Measurements from ENCODE around the gene PIP5K1B.

Gene PIP5K1B

GRCh38 chr9:68709291-68710110 is 4.5 kb downstream of the PIP5K1B start:
- Histone ChIP-seq H3K9me2 (replicated peaks; ENCODE audit: control insufficient read depth, low read length) (no peaks in the 10 kb centered on the region), H3K4me1 (ENCODE audit: control insufficient read depth, low read length) (peaks cover 13% of the 10 kb centered on the region), H3F3A (ENCODE audit: control insufficient read depth, insufficient read depth) (no peaks in the 10 kb centered on the region), H4K20me1 (ENCODE audit: control insufficient read depth, insufficient read depth, low read depth, low read length) (no peaks in the 10 kb centered on the region), H3K4me2 (ENCODE audit: low read length) (no peak overlapping the region), H3K36me3 (ENCODE audit: control insufficient read depth, low read length) (no peaks in the 10 kb centered on the region), H3K9me3 (ENCODE audit: control insufficient read depth, insufficient read depth, low read length) (no peaks in the 10 kb centered on the region), H3K27ac (ENCODE audit: low read depth, low read length) (no peak overlapping the region), H3K79me2 (ENCODE audit: control insufficient read depth, low read length) (no peaks in the 10 kb centered on the region), H3K27me3 (ENCODE audit: control insufficient read depth, low read length) (peaks cover 50% of the 10 kb centered on the region), H3K4me3 (ENCODE audit: low read length) (no peak overlapping the region)
- TF ChIP-seq EZH2phosphoT487 (IDR thresholded peaks at IDR 0.05; ENCODE audit: borderline replicate concordance, low read length) (no peak), CTCF (IDR thresholded peaks at IDR 0.05; ENCODE audit: low read depth, low read length, poor library complexity, severe bottlenecking) (no peak)

GRCh38 chr9:68710111-68710471 is 5.1 kb downstream of the PIP5K1B start:
- TF ChIP-seq CTCF (IDR thresholded peaks at IDR 0.05; ENCODE audit: low read depth, low read length, poor library complexity, severe bottlenecking) (no peak), EZH2phosphoT487 (IDR thresholded peaks at IDR 0.05; ENCODE audit: borderline replicate concordance, low read length) (no peak)
- Histone ChIP-seq H3K36me3 (ENCODE audit: control insufficient read depth, low read length) (no peaks in the 10 kb centered on the region), H3F3A (ENCODE audit: control insufficient read depth, insufficient read depth) (no peaks in the 10 kb centered on the region), H3K4me3 (ENCODE audit: low read length) (no peak overlapping the region), H3K4me1 (ENCODE audit: control insufficient read depth, low read length) (peaks cover 13% of the 10 kb centered on the region), H3K27me3 (ENCODE audit: control insufficient read depth, low read length) (peaks cover 47% of the 10 kb centered on the region), H3K9me2 (replicated peaks; ENCODE audit: control insufficient read depth, low read length) (no peaks in the 10 kb centered on the region), H3K27ac (ENCODE audit: low read depth, low read length) (no peak overlapping the region), H3K9me3 (ENCODE audit: control insufficient read depth, insufficient read depth, low read length) (no peaks in the 10 kb centered on the region), H3K79me2 (ENCODE audit: control insufficient read depth, low read length) (no peaks in the 10 kb centered on the region), H3K4me2 (ENCODE audit: low read length) (no peak overlapping the region), H4K20me1 (ENCODE audit: control insufficient read depth, insufficient read depth, low read depth, low read length) (no peaks in the 10 kb centered on the region)

- no peak for TF ChIP-seq EZH2phosphoT487 (IDR thresholded peaks at IDR 0.05; ENCODE audit: borderline replicate concordance, low read length)
- TF ChIP-seq CTCF (IDR thresholded peaks at IDR 0.05; ENCODE audit: low read depth, low read length, poor library complexity, severe bottlenecking) = no peak
- Histone ChIP-seq H3K4me2 (ENCODE audit: low read length) (no peak overlapping the region), H3K4me3 (ENCODE audit: low read length) (no peak overlapping the region), H3K27ac (ENCODE audit: low read depth, low read length) (no peak overlapping the region), H3K4me1 (ENCODE audit: control insufficient read depth, low read length) (peaks cover 7% of the 10 kb centered on the region), H3K9me3 (ENCODE audit: control insufficient read depth, insufficient read depth, low read length) (no peaks in the 10 kb centered on the region), H3K36me3 (ENCODE audit: control insufficient read depth, low read length) (no peaks in the 10 kb centered on the region), H3K9me2 (replicated peaks; ENCODE audit: control insufficient read depth, low read length) (no peaks in the 10 kb centered on the region), H4K20me1 (ENCODE audit: control insufficient read depth, insufficient read depth, low read depth, low read length) (no peaks in the 10 kb centered on the region), H3F3A (ENCODE audit: control insufficient read depth, insufficient read depth) (no peaks in the 10 kb centered on the region), H3K27me3 (ENCODE audit: control insufficient read depth, low read length) (peaks cover 46% of the 10 kb centered on the region), H3K79me2 (ENCODE audit: control insufficient read depth, low read length) (no peaks in the 10 kb centered on the region)
Measured at GRCh38 chr9:68711281-68711680, 6.2 kb downstream of the PIP5K1B start.
